SK-N-SH (cell line): ENCODE data around the gene TASP1. TPM values are rescaled to one million over a fixed set of nuclear protein-coding genes. Genes with fewer than 3 reads are reported as not detected.

ENCODE experiments used
- CTCF ChIA-PET: fragments of 300-600, 350-600 bp; formaldehyde crosslinking; extraction: SDS; loops from one replicate; lab custom pipeline; 2021; lab: Yijun Ruan, JAX
- POLR2A ChIA-PET: fragments of 350-600 bp; sonication (Branson Sonifier 250); formaldehyde crosslinking; extraction: SDS; loops from one replicate; lab custom pipeline; 2020; ENCODE audit warnings: antibody characterized with exemption, inconsistent platforms; lab: Yijun Ruan, JAX
- DNase-seq: peaks from one replicate; pipeline ENCODE4 v3.0.0; 2012
- H2AFZ ChIP-seq: fragments of 200-600 bp; sonication (generic); 2 replicates; pipeline ENCODE4 v1.8.1; 2016; ENCODE audit warnings: antibody characterized with exemption, mild to moderate bottlenecking, low read depth
- H3F3A ChIP-seq: fragments of 200-600 bp; sonication (generic); replicated peaks from 2 replicates; pipeline ENCODE3; 2016; ENCODE audit warnings: antibody characterized with exemption, mild to moderate bottlenecking; ENCODE audit not compliant: insufficient read depth
- H3K27ac ChIP-seq, 2 experiments: fragments of 200-500 bp in 1 of 2; fragments of 200-600 bp in 1 of 2; sonication (Bioruptor generic) in 1 of 2; sonication (generic), shearing (Covaris generic) in 1 of 2; 2 replicates each; pipeline versions ENCODE4 v1.5.1 to v1.6.1; 2014 to 2016; ENCODE audit warnings: low read depth in 2 of 2, inconsistent platforms in 1 of 2, low read length in 1 of 2, mild to moderate bottlenecking in 1 of 2, mixed read lengths in 1 of 2
- H3K27me3 ChIP-seq: fragments of 200-600 bp; sonication (generic), shearing (Covaris generic); 2 replicates; pipeline ENCODE4 v1.6.1; 2016; ENCODE audit warnings: mixed run types; ENCODE audit not compliant: insufficient read depth
- H3K36me3 ChIP-seq, 2 experiments: fragments of 200-500 bp in 1 of 2; fragments of 200-600 bp in 1 of 2; sonication (Bioruptor generic) in 1 of 2; sonication (generic) in 1 of 2; replicated peaks in 1 of 2; 2 replicates each; pipeline versions ENCODE3 to v1.5.1; 2014 to 2016; ENCODE audit warnings: low read length in 1 of 2, mild to moderate bottlenecking in 1 of 2; ENCODE audit not compliant: insufficient read depth in 2 of 2, control insufficient read depth in 1 of 2
- H3K4me1 ChIP-seq, 2 experiments: fragments of 200-500 bp in 1 of 2; fragments of 200-600 bp in 1 of 2; sonication (Bioruptor generic) in 1 of 2; sonication (generic), shearing (Covaris generic) in 1 of 2; 2 replicates each; pipeline versions ENCODE4 v1.5.1 to v1.6.1; 2014 to 2016; ENCODE audit warnings: low read depth in 1 of 2, low read length in 1 of 2, mixed run types in 1 of 2; ENCODE audit not compliant: insufficient read depth in 2 of 2, control insufficient read depth in 1 of 2
- H3K4me2 ChIP-seq: fragments of 200-600 bp; sonication (generic), shearing (Covaris generic); 2 replicates; pipeline ENCODE4 v1.6.1; 2017; ENCODE audit warnings: mixed run types
- H3K4me3 ChIP-seq, 2 experiments: fragments of 200-500 bp in 1 of 2; fragments of 200-600 bp in 1 of 2; sonication (Bioruptor generic) in 1 of 2; sonication (generic), shearing (Covaris generic) in 1 of 2; 2 replicates each; pipeline versions ENCODE4 v1.5.1 to v1.8.1; 2014 to 2016; ENCODE audit warnings: low read depth in 2 of 2, inconsistent platforms in 1 of 2, low read length in 1 of 2, mild to moderate bottlenecking in 1 of 2, mixed read lengths in 1 of 2, moderate library complexity in 1 of 2
- H3K79me2 ChIP-seq: fragments of 200-600 bp; sonication (generic); 2 replicates; pipeline ENCODE4 v1.8.1; 2017; ENCODE audit warnings: mild to moderate bottlenecking; ENCODE audit not compliant: insufficient read depth
- H3K9ac ChIP-seq: fragments of 200-600 bp; sonication (generic); 2 replicates; pipeline ENCODE4 v1.6.1; 2017; ENCODE audit warnings: mixed run types
- H3K9me2 ChIP-seq: fragments of 200-600 bp; sonication (generic); 2 replicates; pipeline ENCODE4 v1.6.1; 2017; ENCODE audit warnings: mixed run types
- H3K9me3 ChIP-seq: fragments of 200-600 bp; sonication (generic); 2 replicates; pipeline ENCODE4 v1.6.1; 2017; ENCODE audit warnings: mixed run types, mild to moderate bottlenecking, moderate library complexity
- H4K20me1 ChIP-seq: fragments of 200-600 bp; sonication (generic); 2 replicates; pipeline ENCODE4 v1.6.1; 2017; ENCODE audit warnings: mild to moderate bottlenecking, mixed run types; ENCODE audit not compliant: insufficient read depth
- CTCF ChIP-seq: fragments of 200-600 bp; sonication (generic); IDR thresholded peaks from 2 replicates; pipeline ENCODE4 v1.6.1; 2017; ENCODE audit warnings: antibody characterized with exemption, mild to moderate bottlenecking, moderate library complexity
- ELF1 ChIP-seq: IDR thresholded peaks from 2 replicates; pipeline ENCODE4 v1.4.0; 2012
- FOSL2 ChIP-seq: IDR thresholded peaks from 2 replicates; pipeline ENCODE4 v1.4.0; 2012; ENCODE audit warnings: low read depth, mild to moderate bottlenecking, moderate library complexity, borderline replicate concordance
- GATA2 ChIP-seq: sonication (generic); formaldehyde crosslinking; IDR thresholded peaks from 2 replicates; pipeline ENCODE4 v1.5.0; 2020; ENCODE audit warnings: mild to moderate bottlenecking, missing genetic modification reagents
- IRF3 ChIP-seq: fragments of 150-350 bp; IDR thresholded peaks from 2 replicates; pipeline ENCODE4 v1.6.1; 2016; ENCODE audit warnings: mild to moderate bottlenecking, low read depth, low read length
- MAX ChIP-seq: IDR thresholded peaks from 2 replicates; pipeline ENCODE4 v1.4.0; 2012; ENCODE audit warnings: low read depth
- NFIC ChIP-seq: IDR thresholded peaks from 2 replicates; pipeline ENCODE4 v1.4.0; 2012; ENCODE audit warnings: borderline replicate concordance
- PBX3 ChIP-seq: IDR thresholded peaks from 2 replicates; pipeline ENCODE4; 2012
- RCOR1 ChIP-seq: fragments of 150-350 bp; IDR thresholded peaks from 2 replicates; pipeline ENCODE4 v1.6.1; 2017; ENCODE audit warnings: antibody characterized with exemption, low read length
- REST ChIP-seq: IDR thresholded peaks from 2 replicates; pipeline ENCODE4 v1.6.1; 2012; ENCODE audit warnings: mild to moderate bottlenecking, low read depth, low read length, moderate library complexity
- RFX5 ChIP-seq: IDR thresholded peaks from 2 replicates; pipeline ENCODE4 v1.6.1; 2012; ENCODE audit warnings: mild to moderate bottlenecking, improper control_type of control experiment, low read length
- SIN3A ChIP-seq: IDR thresholded peaks from 2 replicates; pipeline ENCODE4 v1.6.1; 2012; ENCODE audit warnings: low read depth, mild to moderate bottlenecking, low read length, moderate library complexity, borderline replicate concordance
- TCF12 ChIP-seq: IDR thresholded peaks from 2 replicates; pipeline ENCODE4 v1.4.0; 2012
- TEAD4 ChIP-seq: IDR thresholded peaks from 2 replicates; pipeline ENCODE4 v1.4.0; 2012; ENCODE audit warnings: mild to moderate bottlenecking, borderline replicate concordance; ENCODE audit not compliant: insufficient read depth
- USF1 ChIP-seq: IDR thresholded peaks from 2 replicates; pipeline ENCODE4 v1.4.0; 2012; ENCODE audit warnings: low read depth, borderline replicate concordance
- USF2 ChIP-seq: fragments of 150-350 bp; IDR thresholded peaks from 2 replicates; pipeline ENCODE4 v1.6.1; 2017; ENCODE audit warnings: antibody characterized with exemption, low read length, low read depth, borderline replicate concordance
- ZBTB33 ChIP-seq: IDR thresholded peaks from 2 replicates; pipeline ENCODE4 v1.4.0; 2012; ENCODE audit warnings: low read depth, borderline replicate concordance
- WGBS: methylation state at CpG from one replicate; pipeline ENCODE4 v1.1.6; 2017; ENCODE audit warnings: low lambda C conversion rate; 5-methylcytosine and 5-hydroxymethylcytosine counted together
- polyA plus RNA-seq, 3 experiments: library from polyadenylated mRNA; depleted of rRNA; stranded (reverse); fragments of >200 nt; gene quantifications; 2 replicates each; pipeline ENCODE4 v1.2.3, GENCODE V29; 2012

TASP1 gene
- polyA plus RNA-seq, 1 of the 3 experiments (the other 2 are of a cell fraction), result 5.9 TPM

GRCh38 chr20:13687815-13688214 lies 49.1 kb upstream of the TASP1 start:
- Histone ChIP-seq H3K27me3 (no peaks in the 10 kb centered on the region), H3K9me2 (no peaks in the 10 kb centered on the region), H3F3A (no peaks in the 10 kb centered on the region), H3K27ac (no peak overlapping the region), H3K4me3 (no peak overlapping the region), H3K9ac (no peak overlapping the region), H3K4me2 (no peak overlapping the region), H4K20me1 (no peaks in the 10 kb centered on the region), H3K36me3 (no peaks in the 10 kb centered on the region), H3K9me3 (no peaks in the 10 kb centered on the region), H3K79me2 (no peaks in the 10 kb centered on the region), H3K4me1 (no peaks in the 10 kb centered on the region), H2AFZ (no peak overlapping the region)
- TF ChIP-seq TEAD4 (no peak), FOSL2 (no peak), RFX5 (no peak), ZBTB33 (no peak), IRF3 (no peak), GATA2 (CRISPR knock-in tag) (no peak), SIN3A (no peak), PBX3 (no peak), RCOR1 (no peak), USF2 (no peak), USF1 (no peak), MAX (no peak), NFIC (no peak), CTCF (no peak), REST (no peak), TCF12 (no peak), ELF1 (no peak)
- CTCF ChIA-PET, result no interaction called here
- POLR2A ChIA-PET, result interaction anchor here (0.5 kb wide), 1 partner anchor 34 kb away, joined by 3 read pairs; no protein-coding TSS in a partner anchor
- DNase-seq, result no peak
- WGBS, result 48% methylated on average over 3 of the region's 3 CpGs
